ENCODE data around the gene INTS6.

Gene INTS6

DNA sequence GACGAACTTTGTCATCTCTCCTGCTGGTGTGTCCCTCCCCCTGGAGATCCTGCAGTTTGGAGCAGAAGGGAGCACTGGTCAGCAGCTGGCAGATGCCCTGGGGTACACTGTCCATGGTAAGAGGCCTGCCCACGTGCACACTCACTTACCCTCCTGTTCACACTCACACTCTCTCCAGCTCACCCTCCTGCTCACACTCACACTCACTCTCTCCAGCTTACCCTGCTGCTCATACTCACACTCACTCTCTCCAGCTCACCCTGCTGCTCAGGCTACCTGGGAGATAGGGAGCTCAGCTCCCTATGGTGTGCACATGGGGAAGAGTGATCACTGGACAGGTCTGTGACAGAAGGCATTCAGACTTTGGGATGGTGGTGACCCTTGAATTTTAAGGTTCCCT, 111.6 kb downstream of the INTS6 start:
- no peak for DNase-seq

DNA sequence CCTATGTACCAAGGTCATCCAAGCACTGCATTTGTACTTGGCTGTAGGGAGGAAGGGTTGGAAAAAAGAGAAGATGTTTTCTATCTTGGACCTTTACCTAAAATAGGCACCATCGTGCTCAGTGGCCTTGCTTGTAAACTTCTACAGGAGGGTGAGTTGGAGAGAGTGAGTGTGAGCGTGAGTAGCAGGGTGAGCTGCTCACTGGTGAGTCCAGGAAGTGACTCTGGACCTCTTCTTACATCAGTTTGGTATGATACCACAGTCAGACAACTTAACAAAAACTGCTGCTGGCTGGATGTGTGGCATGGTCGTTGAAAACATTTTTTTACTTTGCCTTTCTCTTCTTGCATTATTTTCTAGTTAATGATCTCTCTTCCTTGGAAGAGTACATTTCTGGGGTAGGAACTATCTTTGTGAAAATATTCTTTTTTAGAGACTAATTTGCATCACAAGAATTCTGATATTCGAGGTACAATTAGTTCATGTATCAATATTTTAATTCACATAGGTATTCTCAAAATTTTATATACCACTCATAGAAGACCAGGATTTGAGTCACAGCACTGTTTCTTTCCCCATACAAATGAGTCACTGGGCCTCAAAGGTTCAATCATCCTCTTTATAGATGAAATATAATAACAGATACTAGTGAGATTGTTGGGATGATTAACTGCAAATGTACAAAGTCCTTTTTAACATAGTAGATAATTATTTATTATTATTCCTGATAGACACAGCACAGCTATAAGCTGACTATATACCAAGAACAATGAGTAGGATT, 112.7 kb downstream of the INTS6 start:
- no peak for DNase-seq

DNA sequence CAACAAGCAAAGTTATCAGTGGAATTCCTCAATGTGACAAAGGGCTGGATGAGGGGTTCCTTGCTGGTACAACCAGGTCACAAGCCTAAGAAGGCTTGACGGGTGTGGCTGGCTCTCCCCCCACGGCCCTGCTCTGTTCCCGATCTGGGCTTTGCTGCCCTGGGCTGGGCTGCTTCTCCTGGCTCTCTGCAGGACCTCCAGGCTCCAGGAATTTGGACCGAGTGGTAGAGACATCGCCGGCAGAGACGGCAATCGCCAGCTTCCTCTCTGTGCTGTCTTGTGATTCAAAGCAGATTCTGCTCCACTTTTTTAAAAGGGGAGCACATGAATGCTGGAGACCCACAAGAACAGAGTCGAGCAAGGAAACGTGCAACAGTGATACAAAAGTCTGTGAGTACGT, 113.5 kb downstream of the INTS6 start, which contains the start of gene SERPINE3:
SERPINE3 (plus strand) TSS at position 338 of the 400 bp plus-strand sequence. CDS start 1,401 bp downstream, outside the sequence.
- DNase-seq: no peak

DNA sequence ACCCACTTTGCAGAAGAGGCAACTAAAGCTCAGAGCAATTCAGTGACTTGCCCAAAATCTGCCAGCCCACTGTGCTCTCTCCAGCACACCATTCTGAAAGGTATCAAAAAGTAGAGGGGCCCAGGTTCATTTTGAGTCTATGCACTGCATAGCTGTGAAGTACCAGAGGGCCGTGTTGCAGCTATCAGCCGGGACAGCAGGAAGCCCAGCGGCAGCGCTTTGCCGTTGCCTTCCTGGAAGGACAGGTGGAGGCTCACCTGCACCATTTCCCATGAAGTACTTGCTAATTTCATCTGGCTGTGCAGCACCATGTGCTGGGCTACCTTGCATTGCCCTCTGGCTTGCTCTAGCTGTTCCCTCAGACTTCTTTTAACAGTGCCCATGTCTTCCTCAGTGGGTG, 116.1 kb downstream of the INTS6 start:
- no peak for DNase-seq

DNA sequence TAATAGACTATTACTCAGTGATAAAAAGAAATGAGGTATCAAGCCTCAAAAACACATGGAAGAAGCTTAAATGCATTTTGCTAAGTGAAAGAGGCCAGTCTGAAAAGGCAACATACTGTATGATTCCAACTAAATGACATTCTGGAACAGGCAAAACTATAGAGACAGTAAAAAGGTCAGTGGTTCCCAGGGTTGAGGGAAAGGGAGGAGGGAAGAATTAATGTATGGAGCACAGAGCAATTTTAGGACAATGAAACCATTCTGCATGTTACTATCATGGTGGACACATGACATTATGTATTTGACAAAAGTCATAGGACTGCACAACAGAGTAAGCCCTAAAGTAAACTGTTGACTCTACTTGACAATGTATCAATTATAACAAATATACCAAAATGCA, 119.0 kb downstream of the INTS6 start:
- DNase-seq: no peak

DNA sequence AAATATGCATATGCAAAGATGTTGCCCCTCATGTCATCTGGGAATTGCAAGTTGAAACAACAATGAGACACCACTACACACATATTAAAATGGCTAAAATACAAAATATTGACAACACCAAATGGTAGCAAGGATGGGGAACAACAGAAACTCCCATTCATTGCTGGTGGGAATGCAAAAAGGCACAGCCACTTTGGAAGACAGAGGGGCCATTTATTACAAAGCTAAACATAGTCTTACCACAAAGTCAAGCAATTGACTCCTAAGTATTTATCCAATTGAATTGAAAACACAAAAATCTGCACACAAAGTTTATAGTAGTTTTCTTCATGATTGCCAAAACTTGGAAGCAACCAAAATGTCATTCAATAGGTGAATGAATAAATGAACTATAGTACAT, 119.4 kb downstream of the INTS6 start:
- no peak for DNase-seq

DNA sequence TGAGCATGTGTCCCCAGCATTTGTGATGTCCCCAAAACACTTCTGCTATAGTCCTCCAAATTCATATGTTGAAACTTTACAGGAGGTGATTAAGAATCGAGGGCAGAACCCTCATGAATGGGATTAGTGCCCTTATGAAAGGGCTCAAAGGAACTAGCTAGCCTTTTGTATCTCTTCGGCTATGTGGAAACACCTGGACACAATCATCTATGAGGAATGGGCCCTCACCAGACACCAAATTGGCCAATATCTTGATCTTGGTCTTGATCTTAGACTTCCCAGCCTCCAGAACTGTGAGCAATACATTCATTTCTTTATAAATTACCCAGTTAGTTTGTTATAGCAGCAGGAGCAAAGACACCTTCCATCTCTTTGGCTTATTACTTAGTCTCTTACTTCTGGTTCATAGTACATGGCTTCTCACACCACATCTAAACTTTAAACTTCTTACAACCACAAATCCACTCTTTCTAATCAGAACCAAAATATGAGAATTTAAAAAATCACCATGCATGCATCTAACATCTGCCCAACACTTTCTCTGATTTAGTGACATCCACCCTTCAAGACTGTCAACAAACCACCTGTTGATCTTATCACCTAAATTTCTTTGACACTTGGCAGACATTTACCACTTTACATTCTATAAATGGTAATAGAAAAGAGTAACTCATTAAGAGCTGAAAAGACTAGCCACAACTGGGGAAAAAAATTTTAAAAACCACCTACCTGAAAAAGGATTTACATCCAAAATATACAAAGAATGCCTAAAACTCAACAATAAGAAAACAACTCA, 120.1 kb downstream of the INTS6 start:
- DNase-seq: no peak

DNA sequence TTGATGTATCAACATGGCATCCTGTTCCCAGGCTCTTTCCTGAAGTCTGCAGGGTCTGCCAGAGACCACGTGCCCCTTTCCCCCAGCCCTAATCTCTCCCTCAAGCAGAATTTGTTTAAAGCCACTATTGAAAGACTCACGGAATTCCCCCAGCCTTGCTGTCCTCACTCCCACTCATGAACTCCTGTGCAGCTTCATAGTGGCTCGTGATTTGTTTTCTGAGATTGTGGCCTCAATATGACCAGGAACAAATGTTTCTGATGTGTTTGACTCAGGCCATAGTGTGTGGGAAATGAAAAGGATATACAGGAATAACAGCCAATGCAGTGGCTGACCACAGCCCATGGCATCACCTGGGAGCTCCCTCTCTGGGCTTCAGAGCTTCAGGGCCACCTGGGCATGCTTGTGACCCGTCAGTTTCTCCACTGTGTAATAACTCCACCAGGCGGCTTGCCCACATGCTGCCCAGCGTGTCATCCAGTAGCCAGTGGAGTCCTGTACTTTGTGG, 121.4 kb downstream of the INTS6 start:
- no peak for DNase-seq

DNA sequence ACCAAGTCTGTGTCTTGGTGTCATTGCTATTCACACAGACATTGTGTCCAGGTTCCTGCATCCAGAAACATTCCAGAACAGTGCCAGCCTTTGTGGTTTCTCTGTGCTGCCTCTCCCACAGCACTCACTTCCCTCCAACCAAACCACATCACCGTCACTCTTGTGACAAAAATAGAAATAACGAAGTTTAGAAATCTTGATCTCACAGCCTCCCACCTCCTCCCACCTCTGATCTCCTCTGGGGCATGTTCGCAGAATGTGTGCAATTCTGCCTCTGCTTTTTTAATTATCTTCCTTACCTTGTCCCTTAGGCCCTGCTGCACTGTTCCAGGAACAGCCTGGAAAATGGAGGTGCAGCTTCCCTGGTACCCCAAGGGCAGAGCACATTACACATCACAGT, 122.0 kb downstream of the INTS6 start:
- DNase-seq: no peak

DNA sequence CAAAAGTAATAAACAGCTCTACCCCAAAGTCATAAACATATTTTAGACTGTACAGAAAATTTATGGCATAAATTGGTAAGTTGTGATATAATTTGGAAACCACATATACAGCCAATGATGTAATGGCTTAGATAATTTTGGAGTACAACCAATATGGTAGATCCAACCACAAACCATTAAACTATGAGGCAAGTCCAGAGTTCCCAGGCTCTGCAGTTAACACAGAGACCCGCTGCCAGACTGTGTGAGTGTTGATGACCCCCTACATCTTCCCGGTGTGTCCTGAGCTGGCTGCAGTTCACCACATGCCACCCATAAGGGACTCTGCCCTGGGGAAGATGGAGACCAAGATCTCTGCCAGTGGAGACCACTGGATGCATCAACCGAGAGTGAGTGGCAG, 123.2 kb downstream of the INTS6 start:
- DNase-seq: no peak

DNA sequence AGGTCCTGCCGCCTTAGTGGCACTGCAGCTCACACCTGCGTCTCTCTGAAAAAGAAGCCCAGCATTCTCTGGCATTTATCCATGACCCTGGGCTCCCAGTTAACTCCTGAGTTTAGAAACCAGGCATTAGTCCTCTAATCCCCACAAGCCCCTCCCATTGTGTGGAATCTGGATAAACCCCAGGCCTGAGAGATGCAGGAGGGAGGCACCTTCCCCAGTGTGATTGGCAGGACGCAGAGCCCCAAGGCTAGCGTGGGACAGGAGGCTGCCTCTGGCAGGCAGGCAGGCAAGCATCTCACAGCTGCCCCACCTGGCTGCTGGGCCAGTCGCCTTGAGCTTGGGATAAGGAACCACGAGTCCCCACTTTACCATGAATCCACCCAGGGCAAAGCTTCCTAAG, 124.3 kb downstream of the INTS6 start:
- no peak for DNase-seq

DNA sequence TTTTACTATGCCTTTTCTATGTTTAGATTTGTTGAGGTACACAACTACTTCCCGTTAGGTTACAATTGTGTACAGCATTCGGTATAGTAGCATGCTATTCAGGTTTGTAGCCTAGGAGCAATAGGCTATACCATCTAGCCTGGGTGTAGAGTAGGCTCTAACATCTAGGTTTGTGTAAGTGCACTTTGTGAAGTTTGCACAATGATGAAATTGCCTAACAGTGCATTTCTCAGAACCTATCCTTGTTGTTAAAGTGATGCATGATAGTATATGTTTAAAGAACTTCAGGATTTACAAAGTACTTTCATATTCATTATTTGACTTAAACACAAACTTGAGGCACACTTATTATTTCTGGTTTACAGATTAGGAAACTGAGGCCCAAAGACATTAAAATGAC, 124.9 kb downstream of the INTS6 start:
- DNase-seq: no peak

DNA sequence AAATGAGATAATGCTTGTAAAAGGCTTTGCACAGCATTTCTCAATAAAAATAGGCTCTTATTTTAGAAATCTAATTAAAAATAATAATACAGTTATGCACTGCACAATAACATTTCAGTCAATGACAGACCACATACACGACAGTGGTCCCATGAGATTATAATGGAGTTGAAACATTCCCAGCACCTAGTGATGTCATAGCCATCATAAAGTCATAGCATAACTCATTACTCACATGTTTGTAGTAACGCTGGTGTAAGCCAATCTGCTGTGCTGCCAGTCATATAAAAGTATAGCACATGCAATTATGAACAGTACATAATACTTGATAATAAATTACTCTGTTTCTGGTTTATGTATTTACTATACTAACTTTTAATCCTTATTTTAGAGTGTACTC, 126.1 kb downstream of the INTS6 start:
- DNase-seq: no peak

DNA sequence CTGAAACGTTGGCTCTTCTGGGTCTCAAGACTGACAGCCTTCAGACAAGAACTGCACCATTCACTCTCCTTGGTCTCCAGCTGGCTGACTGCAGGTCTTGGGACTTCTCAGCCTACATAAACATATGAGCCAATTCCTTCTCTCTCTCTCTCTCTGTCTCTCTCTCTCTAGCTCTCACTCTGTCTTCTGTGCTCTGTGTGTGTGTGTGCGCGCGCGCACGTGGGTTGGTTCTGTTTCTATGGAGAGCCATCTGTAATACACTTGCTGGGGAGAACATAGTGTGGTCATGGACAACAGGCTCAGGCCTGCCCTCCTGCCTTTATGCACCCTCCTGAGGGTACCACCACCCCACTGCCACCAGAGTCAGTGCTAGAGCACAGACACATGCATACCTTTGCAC, 127.0 kb downstream of the INTS6 start:
- no peak for DNase-seq

DNA sequence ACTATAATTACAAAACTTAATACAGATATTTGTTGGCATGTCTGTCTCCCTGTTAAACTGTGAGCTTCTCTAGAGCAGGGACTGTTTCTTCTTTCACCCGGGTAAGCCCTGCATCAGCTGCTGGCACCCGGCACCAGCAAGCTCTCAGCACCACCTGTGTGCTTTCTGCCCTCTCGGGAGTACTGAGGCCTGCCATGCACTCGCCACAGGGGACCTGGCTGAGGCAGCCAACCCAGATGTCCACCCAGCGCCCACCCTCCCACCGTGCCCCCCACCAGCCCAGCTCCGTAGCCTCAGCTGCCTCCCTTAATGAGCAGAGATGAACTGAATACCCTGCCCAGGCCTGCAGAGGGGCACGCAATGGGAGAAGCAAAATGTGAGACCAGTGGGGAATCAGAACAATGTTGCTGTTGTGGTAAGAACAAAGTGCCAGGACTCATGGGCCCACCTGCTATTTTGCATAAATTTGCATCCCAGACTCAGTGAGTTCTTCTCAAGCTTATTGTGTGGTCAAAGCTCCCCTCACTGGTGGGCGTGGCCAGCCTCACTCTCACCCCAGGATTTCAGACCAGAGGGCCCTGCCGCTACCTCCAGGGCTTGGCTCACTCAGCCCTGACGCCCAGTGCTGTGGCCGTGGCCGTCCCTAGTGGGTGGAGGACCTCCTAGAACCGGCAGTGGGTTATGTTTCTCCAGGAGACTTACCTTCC, 128.0 kb downstream of the INTS6 start:
- no peak for DNase-seq

DNA sequence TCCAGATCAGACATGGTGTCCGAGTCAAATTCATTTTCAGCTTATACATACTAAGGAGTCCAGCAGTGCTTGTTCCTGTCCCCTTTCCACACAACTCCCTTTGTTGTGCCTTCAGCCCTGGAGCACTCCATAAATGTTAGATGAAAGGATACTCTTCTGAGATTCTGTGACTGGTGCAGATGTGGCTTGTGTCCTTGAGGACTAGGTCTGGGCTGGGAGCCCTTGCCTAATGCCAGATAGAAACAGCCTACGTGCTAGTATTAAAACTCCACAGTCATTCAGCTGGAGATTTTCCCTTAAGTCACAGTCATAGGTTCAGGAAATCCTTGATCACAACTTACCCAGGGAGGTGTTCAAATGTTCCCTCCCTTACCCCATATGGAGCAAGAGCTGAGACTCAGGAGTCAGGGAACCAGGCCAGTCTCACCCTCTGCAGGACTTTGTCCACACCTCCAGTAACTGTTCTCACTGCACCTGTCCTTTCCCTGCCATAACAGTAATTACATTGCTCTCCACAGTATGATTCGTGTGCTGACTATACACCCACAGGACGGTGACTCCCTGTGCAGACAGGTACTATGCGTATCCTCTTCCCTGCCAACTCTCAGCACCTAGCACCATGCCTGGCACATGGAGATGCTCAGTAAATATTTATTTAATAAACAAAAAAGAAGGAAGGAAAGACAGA, 128.9 kb downstream of the INTS6 start:
- no peak for DNase-seq

DNA sequence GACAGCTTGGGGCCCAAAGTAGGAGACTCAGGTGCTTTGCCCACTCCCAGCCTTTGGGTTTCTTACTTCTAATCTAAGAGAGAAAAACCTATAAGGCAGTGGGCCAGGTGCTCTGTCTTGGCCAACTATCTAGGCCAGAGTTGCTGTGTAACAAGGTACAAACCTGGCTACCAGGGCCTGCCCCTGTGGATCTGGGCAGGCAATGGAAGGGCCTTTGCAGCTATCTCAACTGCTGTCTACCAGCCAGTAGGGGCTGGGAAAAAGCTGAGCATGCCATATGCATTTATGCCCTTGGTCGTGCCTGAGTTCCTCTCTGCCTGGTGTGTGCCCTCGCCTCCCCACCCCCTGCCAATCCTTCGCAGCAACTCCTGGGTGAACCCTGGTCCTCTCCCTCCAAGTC, 130.0 kb downstream of the INTS6 start:
- DNase-seq: no peak

DNA sequence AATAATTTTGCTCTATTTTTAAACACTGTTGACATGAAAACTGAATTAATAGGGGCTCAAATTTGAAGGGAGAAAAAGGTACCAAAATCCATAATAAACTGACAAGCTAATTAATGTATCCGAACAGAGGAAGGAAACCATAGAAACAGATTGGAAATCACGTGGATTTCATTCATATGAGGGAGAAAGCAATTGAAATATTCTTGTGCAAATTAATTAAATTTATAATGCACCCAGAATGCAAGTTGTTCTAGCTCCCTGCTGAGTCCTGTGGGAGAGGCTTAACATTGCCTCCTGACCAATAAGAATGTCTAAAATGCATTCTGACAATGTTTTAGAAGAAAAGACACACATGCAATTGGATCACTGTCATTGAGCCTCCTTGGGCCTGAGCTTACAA, 131.0 kb downstream of the INTS6 start:
- DNase-seq: no peak

DNA sequence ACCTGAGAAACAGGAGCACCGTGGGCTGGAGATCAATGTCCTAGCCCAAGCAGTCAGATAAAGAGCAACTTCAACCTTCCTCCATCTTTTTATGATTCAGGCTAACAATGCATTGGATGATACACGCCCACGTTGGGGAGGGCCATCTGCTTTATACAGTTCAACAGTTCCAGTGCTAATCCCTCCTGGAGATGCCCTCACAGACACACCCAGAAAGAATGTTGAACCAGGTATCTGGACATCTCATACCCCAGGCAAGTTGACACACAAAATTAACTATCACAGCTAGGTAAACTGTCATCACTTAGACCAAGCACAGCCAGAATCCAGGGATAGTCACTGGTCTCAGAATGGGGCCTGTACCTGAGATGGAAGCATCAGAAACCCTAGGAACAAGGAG, 134.0 kb downstream of the INTS6 start:
- no peak for DNase-seq

DNA sequence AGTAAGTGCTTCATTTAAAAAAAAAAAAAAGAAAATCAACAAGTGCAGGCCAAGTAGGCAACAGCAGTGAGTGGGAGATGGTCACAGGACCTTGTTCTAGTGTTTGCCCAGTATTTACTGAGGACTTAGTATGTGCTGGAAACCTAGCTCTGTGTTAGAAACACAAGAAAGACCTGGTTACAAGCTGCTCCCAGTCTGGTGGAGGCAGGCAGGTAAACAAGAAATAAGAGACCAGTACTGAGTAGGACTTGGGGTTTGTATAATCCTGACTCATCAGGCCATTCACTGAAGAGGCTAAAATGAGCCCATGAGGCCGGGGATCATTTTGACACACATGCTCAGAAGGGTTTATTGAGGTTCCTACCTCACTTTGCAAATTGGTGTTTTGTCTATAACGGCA, 134.8 kb downstream of the INTS6 start:
- DNase-seq: no peak

DNA sequence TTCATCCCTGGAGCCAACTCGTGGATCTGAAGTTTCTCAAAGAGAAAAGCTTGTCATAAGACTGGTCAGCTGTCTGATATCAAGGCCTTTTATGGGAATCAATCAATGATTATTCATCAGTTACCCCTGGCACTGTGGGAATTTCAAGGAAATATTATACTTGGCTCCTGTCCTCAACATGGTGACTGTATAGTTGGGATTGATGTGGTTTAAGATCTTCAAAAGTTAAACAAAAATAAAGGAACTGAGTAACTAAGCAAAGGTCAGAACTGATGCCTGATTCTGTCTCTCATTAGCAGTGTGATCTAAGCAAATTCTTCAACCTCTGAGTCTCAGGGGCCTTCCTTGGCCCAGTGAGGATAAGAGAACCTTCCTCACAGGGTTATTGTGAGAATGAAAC, 135.6 kb downstream of the INTS6 start:
- no peak for DNase-seq

DNA sequence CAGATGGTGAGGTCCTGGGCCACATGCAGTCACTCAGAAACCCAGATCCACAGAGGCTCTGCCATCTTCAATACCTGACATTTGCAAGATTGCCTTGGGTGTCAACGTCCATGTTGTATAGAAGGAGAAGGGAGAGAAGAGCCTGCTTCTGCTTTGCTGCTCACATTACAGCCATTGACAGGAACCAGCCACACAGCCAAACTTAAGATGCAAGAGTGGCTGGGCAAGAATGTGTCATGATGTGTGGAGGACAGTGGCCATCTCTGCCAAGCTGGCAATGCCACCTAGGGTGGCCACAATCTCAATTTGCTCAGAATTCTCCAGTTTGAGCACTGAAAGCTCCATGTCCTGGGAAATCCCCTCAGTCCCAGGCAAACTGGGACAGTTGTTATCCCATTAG, 139.2 kb downstream of the INTS6 start:
- no peak for DNase-seq

DNA sequence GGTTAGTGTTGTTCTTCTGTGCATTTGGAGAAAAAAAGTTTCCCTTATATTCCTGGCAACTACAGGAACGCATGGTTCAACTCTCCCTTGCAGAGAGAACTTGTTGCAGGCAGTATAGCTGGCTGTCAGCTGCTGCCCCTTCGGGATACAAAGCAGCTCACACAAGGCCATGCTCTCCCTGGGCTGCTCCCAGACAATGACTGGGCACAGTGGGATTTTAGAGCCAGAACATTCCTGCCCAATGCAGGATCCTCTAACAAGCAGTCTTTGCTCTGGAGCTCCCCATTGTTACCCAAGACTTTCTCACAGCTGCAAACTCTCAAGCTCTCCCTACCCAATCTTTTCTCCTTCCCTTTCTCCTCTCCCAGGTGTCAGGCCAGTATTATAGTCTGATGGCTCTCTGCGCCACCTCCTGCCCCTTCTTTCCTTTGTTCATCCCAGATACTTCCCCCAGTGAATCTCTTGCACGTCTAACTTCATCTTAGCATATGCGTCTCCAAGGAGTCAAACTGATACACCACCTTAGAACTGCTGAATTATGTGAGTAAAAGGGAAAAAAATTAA, 140.8 kb downstream of the INTS6 start:
- DNase-seq: no peak
